Colonic mucosa (tissue), 4 donors: ENCODE data around the gene MAP2K5. TPM values are rescaled to one million over a fixed set of nuclear protein-coding genes. Genes with fewer than 3 reads are reported as not detected.

Source experiments
- DNase-seq: peaks from one replicate; pipeline ENCODE4 v3.0.0-alpha.2; 2020
- H3K27ac ChIP-seq: fragments of 200-600 bp; one replicate; pipeline ENCODE4 v1.8.0; 2021
- H3K27me3 ChIP-seq: fragments of 200-600 bp; one replicate; pipeline ENCODE4 v1.8.0; 2021
- H3K36me3 ChIP-seq: fragments of 200-600 bp; one replicate; pipeline ENCODE4 v1.8.0; 2021
- H3K4me1 ChIP-seq: fragments of 200-600 bp; one replicate; pipeline ENCODE4 v1.8.0; 2021; ENCODE audit warnings: mild to moderate bottlenecking
- H3K4me3 ChIP-seq: fragments of 200-600 bp; one replicate; pipeline ENCODE4 v1.8.0; 2021
- H3K9ac ChIP-seq, 2 donors: one replicate each; pipeline ENCODE4 v1.7.0; 2013; ENCODE audit warnings: control low read depth in 2 of 2, low read depth in 2 of 2, low read length in 2 of 2
- H3K9me3 ChIP-seq: fragments of 200-600 bp; one replicate; pipeline ENCODE4 v1.8.0; 2021
- intact Hi-C: fragments of 100-400 bp; cut with DNase I; formaldehyde crosslinking; loops from one replicate; pipeline ENCODE4 v1.14.1; 2022
- total RNA-seq, 2 donors: library from RNA; stranded (reverse); fragmentation: NEBNext Ultra II Directional in 1 of 2; extraction: Animal tissue kit (Norgen Biotek cat#: 25700) in 1 of 2; gene quantifications; one replicate each; pipeline ENCODE4 v1.2.1, GENCODE V29; 2021
- TF ChIP-seq, protein P1 (sequence below): fragments of 200-600 bp; IDR thresholded peaks from one replicate; pipeline ENCODE4 v1.8.0; 2022; ENCODE audit warnings: antibody characterized with exemption, mild to moderate bottlenecking
- donor health status: healthy.
- donor health status: DM: no; HTN: no; CAD: no.
- donor health status: DM: no; HTN: no; CAD: no.

MAP2K5 gene
- total RNA-seq, result 10 to 100 TPM; 19.1 to 20.2 TPM

DNA sequence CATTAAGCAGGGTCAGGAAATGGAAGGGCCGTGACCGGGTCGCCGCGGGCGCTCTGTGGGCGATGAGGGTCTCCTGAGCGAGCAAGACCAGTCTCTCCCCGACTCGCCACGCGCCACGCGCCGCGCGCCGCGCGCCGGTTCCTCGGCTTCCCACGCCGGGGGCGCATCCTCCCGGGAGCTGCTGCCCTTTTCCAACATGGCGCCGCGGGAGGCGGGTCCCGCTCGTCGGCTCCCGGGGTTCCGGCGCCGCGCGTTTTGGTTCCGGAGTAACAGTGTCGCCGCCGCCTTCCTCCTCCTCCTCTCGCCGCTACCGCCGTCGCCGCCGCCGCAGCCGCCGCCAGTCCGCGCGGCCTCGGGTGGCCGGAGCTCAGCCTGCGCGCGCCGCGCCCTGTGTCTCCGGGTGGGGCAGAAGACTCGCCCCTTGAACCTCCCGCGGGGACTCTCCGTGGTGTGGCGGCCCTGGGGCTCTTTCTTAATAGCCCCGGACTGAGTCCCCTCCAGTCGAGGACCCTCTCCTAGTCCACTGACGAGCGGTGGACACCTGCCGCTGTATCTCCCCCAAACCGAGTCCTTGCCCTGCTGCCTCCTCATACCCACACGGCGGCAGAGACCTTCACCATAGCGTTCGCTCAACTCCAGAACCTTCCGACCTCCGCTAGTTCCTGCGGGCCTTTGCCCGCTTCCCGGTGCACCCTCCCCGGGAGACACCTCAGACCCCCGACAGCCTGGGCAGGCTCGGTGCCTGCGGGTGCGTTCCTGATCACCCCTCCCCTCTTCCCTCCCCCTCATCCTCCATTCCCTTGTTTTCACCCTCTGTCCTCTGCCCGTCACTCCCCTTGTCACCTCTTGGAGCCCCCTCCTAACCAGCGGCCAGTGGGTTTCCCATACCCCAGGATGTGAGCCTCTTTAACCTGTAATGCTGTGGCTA is at the start of gene MAP2K5:
TSS of gene MAP2K5 (plus strand) at position 284 of the 928 bp plus-strand sequence. CDS start at position 917, 633 bp downstream.
- H3K27ac ChIP-seq, result peak within 1 kb of the TSS; percentile 89
- H3K4me1 ChIP-seq, result no peaks in the 10 kb centered on the region
- TF ChIP-seq, protein P1, sequence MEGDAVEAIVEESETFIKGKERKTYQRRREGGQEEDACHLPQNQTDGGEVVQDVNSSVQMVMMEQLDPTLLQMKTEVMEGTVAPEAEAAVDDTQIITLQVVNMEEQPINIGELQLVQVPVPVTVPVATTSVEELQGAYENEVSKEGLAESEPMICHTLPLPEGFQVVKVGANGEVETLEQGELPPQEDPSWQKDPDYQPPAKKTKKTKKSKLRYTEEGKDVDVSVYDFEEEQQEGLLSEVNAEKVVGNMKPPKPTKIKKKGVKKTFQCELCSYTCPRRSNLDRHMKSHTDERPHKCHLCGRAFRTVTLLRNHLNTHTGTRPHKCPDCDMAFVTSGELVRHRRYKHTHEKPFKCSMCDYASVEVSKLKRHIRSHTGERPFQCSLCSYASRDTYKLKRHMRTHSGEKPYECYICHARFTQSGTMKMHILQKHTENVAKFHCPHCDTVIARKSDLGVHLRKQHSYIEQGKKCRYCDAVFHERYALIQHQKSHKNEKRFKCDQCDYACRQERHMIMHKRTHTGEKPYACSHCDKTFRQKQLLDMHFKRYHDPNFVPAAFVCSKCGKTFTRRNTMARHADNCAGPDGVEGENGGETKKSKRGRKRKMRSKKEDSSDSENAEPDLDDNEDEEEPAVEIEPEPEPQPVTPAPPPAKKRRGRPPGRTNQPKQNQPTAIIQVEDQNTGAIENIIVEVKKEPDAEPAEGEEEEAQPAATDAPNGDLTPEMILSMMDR, result no peak
- intact Hi-C loops, result loop anchor here (10.0 kb wide), 1 partner anchor 292 kb away; no protein-coding TSS in a partner anchor
- no peaks in the 10 kb centered on the region for H3K27me3 ChIP-seq
- peak within 1 kb of the TSS; percentile 64 for H3K4me3 ChIP-seq
- DNase-seq, result peak; percentile 88
- H3K36me3 ChIP-seq, result no peaks in the 10 kb centered on the region
- no peaks in the 10 kb centered on the region for H3K9me3 ChIP-seq
- H3K9ac ChIP-seq, result peak within 1 kb of the TSS; percentile 87 to 92

DNA sequence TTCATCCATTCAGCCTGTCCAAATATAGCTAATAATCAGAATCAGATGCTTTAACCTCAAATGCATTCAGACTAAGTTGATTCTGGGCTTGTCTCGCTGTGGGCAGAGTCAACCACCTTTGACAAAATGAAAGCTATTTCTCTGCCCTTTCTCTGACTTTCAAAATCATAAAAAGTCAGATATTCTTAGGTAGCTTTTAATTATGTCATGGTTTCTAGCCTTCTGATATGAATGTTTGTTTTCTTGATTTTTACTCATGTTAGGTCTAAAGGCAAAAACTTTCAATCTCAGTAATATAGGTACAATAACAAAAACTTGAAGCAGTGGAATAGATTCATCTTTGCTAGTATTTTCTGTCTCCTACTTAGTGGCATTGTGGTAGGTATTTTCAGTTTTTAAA is 46.9 kb upstream of the MAP2K5 start:
- no peak overlapping the region for H3K9ac ChIP-seq
- no peak overlapping the region for H3K27ac ChIP-seq
- TF ChIP-seq, protein P1, result no peak
- H3K4me3 ChIP-seq, result no peak overlapping the region
- intact Hi-C loops, result no loop called here
- no peaks in the 10 kb centered on the region for H3K36me3 ChIP-seq
- no peak for DNase-seq
- H3K27me3 ChIP-seq, result no peaks in the 10 kb centered on the region
- no peaks in the 10 kb centered on the region for H3K4me1 ChIP-seq
- H3K9me3 ChIP-seq, result no peaks in the 10 kb centered on the region

DNA sequence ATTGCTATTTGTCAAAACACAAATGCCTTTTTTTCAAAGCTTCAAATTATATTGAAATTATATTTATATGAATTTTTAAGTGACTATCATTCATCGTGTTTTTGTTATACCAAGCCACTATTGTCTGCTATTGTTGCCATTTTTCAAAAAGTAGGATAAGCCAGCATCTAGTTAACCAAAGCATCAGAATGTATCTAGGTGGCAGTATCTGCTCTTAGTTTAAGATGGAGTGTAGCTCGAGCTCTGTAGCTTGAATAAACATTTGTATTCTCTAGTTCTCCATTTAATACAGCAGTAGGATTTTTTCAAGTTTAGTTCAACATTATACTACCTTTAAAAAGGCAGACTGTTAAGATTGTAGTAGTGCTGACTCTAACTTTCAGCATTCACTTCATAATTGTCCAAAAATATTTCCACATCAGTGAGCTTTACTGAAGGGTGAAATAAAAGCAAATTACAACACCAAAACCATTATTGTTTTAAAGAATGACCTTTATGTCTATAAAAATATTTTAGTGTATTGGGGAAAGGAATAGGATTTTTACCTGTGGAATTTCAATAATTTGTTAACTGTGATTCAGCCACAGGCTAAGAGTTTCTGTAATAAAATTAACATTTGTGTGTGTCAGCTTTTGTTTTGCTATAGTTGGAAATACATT is 41.2 kb upstream of the MAP2K5 start:
- intact Hi-C loops, result no loop called here
- Histone ChIP-seq H3K27ac (no peak overlapping the region), H3K36me3 (no peaks in the 10 kb centered on the region), H3K4me1 (no peaks in the 10 kb centered on the region), H3K27me3 (no peaks in the 10 kb centered on the region), H3K9ac (no peak overlapping the region), H3K4me3 (no peak overlapping the region), H3K9me3 (no peaks in the 10 kb centered on the region)
- TF ChIP-seq, protein P1, result no peak
- DNase-seq, result no peak

DNA sequence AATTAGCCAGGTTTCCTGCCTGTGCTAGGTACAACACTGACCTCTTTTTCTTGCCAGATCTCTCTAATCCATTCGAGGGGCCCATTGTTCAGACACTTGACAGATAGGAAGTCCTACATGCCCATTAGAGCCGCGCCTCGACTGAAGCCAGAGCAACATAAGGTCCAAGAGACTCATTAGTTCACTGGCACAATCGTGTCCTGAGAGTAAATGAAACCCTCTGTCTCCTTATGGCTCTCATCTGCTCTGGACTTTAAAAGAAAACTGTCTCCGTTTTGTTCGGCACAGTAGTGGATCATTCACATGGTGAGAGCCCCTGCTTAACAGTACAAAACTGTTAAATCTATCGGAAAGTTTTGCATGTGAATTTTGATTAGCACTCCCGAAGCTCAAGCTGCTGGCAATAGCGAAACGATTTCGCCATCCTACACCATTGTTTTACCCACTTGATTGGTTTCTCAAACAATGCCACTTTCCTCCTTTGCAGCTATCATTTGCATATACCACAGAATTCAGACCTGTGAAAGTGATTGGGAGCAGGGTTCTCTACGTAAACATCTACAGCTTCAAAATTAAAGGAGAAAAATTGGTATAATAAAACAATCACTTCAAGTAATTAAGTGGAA is 40.6 kb upstream of the MAP2K5 start:
- DNase-seq, result no peak
- TF ChIP-seq, protein P1, result no peak
- no peak overlapping the region for H3K27ac ChIP-seq
- no peak overlapping the region for H3K4me3 ChIP-seq
- H3K27me3 ChIP-seq, result no peaks in the 10 kb centered on the region
- H3K36me3 ChIP-seq, result no peaks in the 10 kb centered on the region
- intact Hi-C loops, result loop anchor here (2.0 kb wide), 1 partner anchor 333 kb away; no protein-coding TSS in a partner anchor
- H3K4me1 ChIP-seq, result no peaks in the 10 kb centered on the region
- H3K9me3 ChIP-seq, result no peaks in the 10 kb centered on the region
- no peak overlapping the region for H3K9ac ChIP-seq

DNA sequence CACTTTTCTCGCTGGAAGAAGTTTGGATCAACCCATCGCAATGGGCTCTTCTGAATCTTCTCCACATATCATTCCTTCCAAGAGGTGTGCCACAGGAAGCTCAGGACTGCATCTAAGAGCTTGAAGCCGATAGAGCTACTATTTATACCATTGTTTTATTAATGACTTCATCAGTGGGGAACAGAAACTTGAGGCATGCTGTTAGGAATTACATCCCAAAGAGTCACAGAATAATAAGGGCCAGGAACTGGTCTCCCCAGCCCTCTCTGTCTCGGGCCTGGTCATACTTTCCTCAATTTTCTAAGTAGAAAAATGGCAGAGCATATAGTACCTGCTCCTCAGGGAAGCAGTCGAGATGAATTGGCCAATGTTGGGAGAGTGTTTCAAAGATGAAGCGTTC is 38.4 kb upstream of the MAP2K5 start:
- Histone ChIP-seq H3K36me3 (no peaks in the 10 kb centered on the region), H3K27me3 (no peaks in the 10 kb centered on the region), H3K9me3 (no peaks in the 10 kb centered on the region), H3K4me1 (no peaks in the 10 kb centered on the region), H3K9ac (no peak overlapping the region), H3K4me3 (no peak overlapping the region), H3K27ac (no peak overlapping the region)
- no peak for DNase-seq
- TF ChIP-seq, protein P1, result no peak
- intact Hi-C loops, result no loop called here
